ENCODE results near the gene UNCX. TPM values are rescaled to one million over a fixed set of nuclear protein-coding genes. Genes with fewer than 3 reads are reported as not detected.

UNCX gene
- total RNA-seq, 1 experiment from 2014 or later, result not detected

GRCh38 chr7:1228545-1229201 lies 4.0 kb upstream of the UNCX start:
- H3K4me1 ChIP-seq (ENCODE audit: control insufficient read depth in 1 of 2, insufficient read depth in 2 of 2, low read length in 2 of 2), result no peaks in the 10 kb centered on the region
- RAD21 ChIA-PET (ENCODE audit: low non-redundant PET in 1 of 2, low total read pairs in 2 of 2, uncharacterized antibody in 2 of 2, unreplicated experiment in 2 of 2), result no interaction called here
- no peaks in the 10 kb centered on the region for H3K27me3 ChIP-seq (ENCODE audit: insufficient read depth, low read length)
- no peak overlapping the region for H3K4me2 ChIP-seq (ENCODE audit: low read length)
- POLR2A ChIA-PET, result no interaction called here
- no peak overlapping the region for H3K27ac ChIP-seq (ENCODE audit: low read depth, low read length)
- ATAC-seq (no peak), DNase-seq (ENCODE audit: low read depth, low spot score) (no peak)
- CTCF ChIA-PET, result no interaction called here
- no peaks in the 10 kb centered on the region for H3K79me2 ChIP-seq (ENCODE audit: insufficient read depth, low read length)
- no peak overlapping the region for H3K4me3 ChIP-seq (replicated peaks in 1 of 2; ENCODE audit: low read depth in 1 of 2, low read length in 2 of 2)
- intact Hi-C loops (cut with micrococcal nuclease), result no loop called here
- BruUV-seq (replicated peaks), result no TSS peak
- TF ChIP-seq ATF3 (IDR thresholded peaks at IDR 0.05) (no peak), CTCF (IDR thresholded peaks at IDR 0.05 in 2 of 3, conservative IDR thresholded peaks at IDR 0.05 in 1 of 3; ENCODE audit: borderline replicate concordance in 1 of 3, insufficient read depth in 1 of 3, low read depth in 2 of 3, low read length in 2 of 3) (no peak), SRF (IDR thresholded peaks at IDR 0.05; ENCODE audit: low read depth) (no peak), ZFX (IDR thresholded peaks at IDR 0.05) (no peak), FOSL1 (IDR thresholded peaks at IDR 0.05; ENCODE audit: low read depth) (no peak), EGR1 (IDR thresholded peaks at IDR 0.05; ENCODE audit: low read depth) (no peak), POLR2A (IDR thresholded peaks at IDR 0.05; ENCODE audit: borderline replicate concordance, extremely low read depth, insufficient read depth, insufficient read length) (no peak), RAD21 (IDR thresholded peaks at IDR 0.05; ENCODE audit: low read depth) (no peak), MAX (IDR thresholded peaks at IDR 0.05) (no peak), EZH2phosphoT487 (IDR thresholded peaks at IDR 0.05; ENCODE audit: borderline replicate concordance) (no peak), CBX3 (IDR thresholded peaks at IDR 0.05; ENCODE audit: low read depth) (no peak), CEBPB (IDR thresholded peaks at IDR 0.05; ENCODE audit: low read depth) (no peak), JUND (IDR thresholded peaks at IDR 0.05) (no peak), POLR2AphosphoS5 (IDR thresholded peaks at IDR 0.05; ENCODE audit: low read depth, low read length) (no peak), SIN3A (IDR thresholded peaks at IDR 0.05; ENCODE audit: low read depth) (no peak), ZNF274 (IDR thresholded peaks at IDR 0.05; ENCODE audit: low read depth, low read length) (no peak)
- H3K36me3 ChIP-seq (ENCODE audit: control insufficient read depth in 1 of 2, insufficient read depth in 2 of 2, low read length in 2 of 2), result no peaks in the 10 kb centered on the region
- H3K9ac ChIP-seq (ENCODE audit: low read length), result no peak overlapping the region
- H2AFZ ChIP-seq (ENCODE audit: low read depth, low read length, poor library complexity, severe bottlenecking), result no peak overlapping the region
- H3K9me3 ChIP-seq (ENCODE audit: control insufficient read depth in 1 of 2, insufficient read depth in 1 of 2, low read depth in 1 of 2, low read length in 2 of 2), result no peaks in the 10 kb centered on the region
- H4K20me1 ChIP-seq (ENCODE audit: insufficient read depth), result no peaks in the 10 kb centered on the region
- no peaks in the 10 kb centered on the region for H3K9me2 ChIP-seq (ENCODE audit: insufficient read depth)

Measured in HCT116 (cell line).